Glomerular visceral epithelial cell (primary cell): ENCODE measurements around the gene KIRREL3.
A peak's percentile ranks its signal among the peaks of the same experiment; 100 is the strongest.
"Not testable (repeated sequence)": the region's sequence is repeated elsewhere in the genome, so short reads cannot be mapped to it uniquely, and the experiment has no call there.

Experiments
- DNase-seq: peaks from one replicate; pipeline ENCODE4 v3.0.0-alpha.2; 2016; ENCODE audit errors: extremely low spot score

KIRREL3 gene

GRCh38 chr11:126952533-126952932 is 48.0 kb downstream of the KIRREL3 start:
- not testable (repeated sequence) for DNase-seq

GRCh38 chr11:126951465-126951864 is 49.1 kb downstream of the KIRREL3 start:
- DNase-seq, result no peak

GRCh38 chr11:126949066-126949891 is 51.3 kb downstream of the KIRREL3 start:
- DNase-seq, result peak; percentile 85

DNA sequence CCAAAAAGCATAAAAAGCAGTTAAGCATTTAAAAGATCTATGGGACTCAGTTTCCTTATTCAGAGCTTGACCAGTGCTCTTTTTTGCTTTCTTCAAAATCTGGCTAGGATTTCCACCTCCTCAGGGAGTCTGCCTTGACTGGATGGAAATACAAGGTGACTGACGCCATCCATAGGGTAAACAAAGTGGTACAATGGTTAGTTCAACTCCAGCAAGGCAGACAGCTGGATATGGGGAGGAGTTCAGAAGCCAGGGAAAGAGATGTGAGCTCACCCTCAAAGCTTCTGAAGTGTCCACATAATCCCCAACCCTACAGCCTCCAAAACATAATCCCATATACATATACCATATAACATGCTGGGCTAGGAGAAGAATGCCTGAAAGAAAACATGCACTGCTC is 52.0 kb downstream of the KIRREL3 start:
- DNase-seq, result peak; percentile 54

GRCh38 chr11:126945319-126945718 is 55.3 kb downstream of the KIRREL3 start:
- no peak for DNase-seq

- DNase-seq, result no peak
Observed at GRCh38 chr11:126943316-126943715, 57.3 kb downstream of the KIRREL3 start.

DNA sequence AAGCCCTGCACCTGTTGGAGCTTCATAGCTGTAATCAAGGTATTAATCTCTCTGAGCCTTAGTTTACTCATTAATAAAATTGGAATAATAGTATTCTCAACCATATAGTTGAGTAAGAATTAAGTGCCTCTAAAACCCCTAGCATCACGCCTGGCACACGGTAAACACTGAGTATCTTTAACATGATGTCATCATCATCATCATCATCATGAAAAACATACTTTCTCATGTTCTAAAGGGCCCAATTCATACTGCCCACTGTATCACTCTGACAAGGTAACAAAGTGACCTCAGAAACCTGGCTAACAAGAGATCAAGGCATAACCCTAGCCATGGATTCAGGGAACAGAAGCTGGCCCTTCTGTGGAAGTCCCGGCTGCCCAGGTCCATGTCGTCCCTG is 58.4 kb downstream of the KIRREL3 start:
- DNase-seq, result no peak

GRCh38 chr11:126939552-126939951 is 61.0 kb downstream of the KIRREL3 start:
- no peak for DNase-seq

GRCh38 chr11:126938718-126939117 is 61.9 kb downstream of the KIRREL3 start:
- no peak for DNase-seq

DNA sequence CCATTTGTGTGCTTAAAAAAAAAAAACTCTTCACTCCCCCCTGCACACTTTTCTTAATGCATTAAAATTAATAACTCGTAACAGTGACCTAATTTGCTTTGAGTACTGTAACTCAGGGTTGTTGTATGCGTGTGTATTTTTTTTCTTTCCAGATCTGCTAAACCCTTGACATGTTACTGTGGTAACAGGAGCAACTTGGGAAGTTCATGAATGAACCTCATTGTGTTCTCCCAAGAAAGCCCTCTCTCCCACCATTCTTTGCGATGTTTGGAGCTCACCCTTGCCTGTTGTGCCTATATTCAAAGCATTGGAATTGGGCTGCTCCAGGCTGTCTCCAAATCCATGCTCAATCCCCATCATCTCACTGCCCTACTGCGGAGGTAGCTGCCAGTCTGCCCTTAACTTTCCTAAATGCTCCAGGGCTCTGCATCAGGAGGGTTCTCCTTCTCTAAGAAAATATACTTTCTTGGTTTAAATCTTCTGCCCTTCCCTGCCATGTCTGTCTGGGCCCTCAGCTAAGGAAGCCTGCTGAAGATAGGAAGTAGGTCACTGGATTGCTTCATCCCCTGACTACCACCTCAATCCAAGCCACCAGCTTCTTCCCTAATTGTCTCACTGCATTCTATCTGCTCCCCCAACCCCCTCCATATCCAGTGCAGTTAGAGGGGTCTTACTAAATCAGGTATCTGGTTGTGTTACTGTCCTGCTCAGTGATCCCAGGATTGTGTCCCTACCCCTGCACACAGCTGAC is 70.3 kb downstream of the KIRREL3 start:
- no peak for DNase-seq

DNA sequence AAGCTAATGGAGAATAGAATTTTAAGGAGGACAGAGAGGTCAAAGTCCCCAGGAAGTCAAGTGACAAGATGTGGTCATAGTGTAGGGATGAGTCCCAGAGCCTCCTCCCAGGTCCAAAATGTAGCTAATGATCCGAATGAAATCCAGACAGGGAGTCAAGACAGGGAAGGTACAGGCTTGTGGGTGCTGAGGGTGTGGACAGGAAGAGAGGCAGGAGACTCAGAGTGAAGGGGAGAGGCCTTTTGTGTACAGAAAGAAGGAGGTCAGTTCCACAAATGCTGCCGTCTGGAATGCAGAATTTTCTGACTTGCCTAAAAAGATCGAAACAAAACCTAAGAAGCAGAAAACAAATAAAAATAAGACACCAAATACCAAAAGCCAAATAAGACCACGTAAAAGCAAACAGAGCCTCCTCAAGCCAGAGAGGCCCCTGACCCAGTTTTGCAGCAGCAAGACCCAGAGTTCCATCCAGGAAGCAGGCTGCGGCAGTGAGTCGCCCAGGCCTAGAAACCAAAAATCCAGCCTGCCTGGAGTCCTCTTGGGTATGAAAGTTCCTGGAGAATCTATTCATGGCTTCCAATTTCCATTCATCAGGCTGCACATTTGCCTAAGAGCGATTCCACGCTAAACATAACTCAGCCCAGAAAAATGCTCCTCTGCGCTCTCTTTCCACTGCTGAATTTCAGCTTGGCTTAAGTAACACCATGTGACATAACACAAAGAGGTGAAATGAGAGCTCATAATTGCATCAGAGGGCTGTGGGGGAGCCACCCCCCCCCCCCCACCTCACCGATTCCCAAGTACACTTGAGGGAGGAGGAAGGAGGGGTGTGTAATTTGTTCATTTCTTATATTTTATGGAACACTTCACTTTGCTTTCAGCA is 71.2 kb downstream of the KIRREL3 start:
- no peak for DNase-seq

GRCh38 chr11:126927623-126928022 is 72.9 kb downstream of the KIRREL3 start:
- DNase-seq, result no peak

DNA sequence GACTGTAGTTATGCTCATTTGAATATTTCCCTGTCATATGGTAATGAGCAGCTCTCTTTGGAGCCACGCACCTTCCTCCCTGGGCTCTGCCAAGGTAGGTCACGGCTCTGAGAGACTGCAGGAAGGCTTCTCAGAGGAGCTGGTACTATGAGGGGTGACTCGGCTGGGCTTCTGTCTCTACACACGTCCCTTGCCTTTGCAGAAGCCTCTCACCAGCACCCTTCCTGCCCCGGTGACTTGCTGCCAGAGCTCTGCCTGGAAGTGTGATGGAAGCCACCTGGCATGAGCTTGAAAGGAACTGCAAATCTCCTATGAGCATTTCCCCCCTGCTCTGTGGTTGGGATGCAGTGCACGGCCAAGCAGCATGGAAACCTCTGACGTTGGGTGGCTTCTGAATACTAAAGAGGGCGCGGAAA is 74.2 kb downstream of the KIRREL3 start:
- no peak for DNase-seq

- DNase-seq, result no peak
Observed at GRCh38 chr11:126925321-126926093, 75.1 kb downstream of the KIRREL3 start.

GRCh38 chr11:126924376-126925040 is 76.1 kb downstream of the KIRREL3 start:
- DNase-seq, result peak; percentile 17

DNA sequence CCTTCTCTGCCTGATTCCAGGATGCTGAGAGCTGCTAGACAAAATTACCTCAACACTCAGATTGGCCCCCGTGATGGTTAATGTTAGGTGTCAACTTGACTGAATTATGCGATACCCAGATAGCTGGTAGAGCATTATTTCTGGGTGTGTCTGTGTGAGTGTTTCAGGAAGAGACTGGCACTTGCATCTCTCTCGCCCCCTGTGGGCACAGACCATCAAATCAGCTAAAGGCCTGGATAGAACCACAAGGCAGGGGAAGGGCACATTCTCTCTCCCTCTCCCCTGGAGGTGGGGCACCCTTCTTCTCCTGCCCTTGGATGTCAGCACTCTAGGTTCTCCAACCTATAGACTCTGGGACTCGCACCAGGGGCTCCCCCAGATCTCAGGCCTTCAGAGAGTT is 79.7 kb downstream of the KIRREL3 start:
- no peak for DNase-seq

DNA sequence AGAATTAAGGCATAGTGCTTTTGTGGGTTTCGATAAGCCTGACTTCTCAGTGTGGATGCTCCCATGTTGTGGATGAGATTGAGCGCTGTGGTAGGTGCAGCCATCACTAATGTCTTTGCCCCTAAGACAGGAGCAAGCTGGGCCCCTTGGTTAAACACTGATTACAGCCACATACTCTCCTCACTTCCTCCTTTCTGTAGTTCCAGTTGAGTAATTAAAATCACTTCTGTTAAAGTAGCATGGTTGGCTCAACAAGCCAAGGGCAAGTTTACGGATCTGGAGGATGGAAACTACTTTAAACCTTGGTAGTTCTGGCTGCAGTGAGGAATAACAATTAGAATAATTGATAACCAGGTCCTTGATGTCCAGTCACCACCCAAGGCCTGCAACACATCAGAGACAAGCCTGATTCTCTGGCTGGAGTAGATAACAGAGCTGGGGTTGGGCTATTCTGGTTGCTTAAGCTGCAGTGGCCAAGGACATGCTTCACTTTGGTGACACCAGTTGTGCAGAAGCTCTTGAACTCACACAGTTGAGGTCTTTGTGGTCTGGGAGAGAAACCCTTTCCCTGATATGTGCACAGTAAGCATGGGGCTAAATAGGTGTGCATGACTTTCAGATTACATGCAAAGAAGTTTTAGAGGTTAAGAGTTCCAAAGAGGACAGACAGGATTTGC is 81.3 kb downstream of the KIRREL3 start:
- peak; percentile 12 for DNase-seq

DNA sequence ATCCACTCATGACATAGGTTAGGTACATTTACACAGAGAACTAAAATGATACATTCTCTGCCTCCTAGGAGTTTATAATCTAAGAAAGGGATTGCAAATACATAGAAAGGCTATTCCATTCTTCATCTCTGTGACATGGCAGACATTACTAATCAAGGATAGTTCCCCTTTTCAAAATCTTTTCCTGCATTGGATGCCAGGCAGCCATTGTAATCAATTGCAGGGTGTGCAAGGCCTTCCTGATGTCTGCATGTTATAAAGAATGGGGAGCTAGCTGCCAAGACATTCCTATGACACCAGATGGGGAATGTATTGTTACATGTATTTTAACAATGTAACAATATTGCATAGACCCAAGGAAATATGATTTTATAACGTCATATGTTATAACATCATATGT is 82.0 kb downstream of the KIRREL3 start:
- no peak for DNase-seq

- peak; percentile 93 for DNase-seq
Observed at GRCh38 chr11:126917531-126918204, 82.9 kb downstream of the KIRREL3 start.

DNA sequence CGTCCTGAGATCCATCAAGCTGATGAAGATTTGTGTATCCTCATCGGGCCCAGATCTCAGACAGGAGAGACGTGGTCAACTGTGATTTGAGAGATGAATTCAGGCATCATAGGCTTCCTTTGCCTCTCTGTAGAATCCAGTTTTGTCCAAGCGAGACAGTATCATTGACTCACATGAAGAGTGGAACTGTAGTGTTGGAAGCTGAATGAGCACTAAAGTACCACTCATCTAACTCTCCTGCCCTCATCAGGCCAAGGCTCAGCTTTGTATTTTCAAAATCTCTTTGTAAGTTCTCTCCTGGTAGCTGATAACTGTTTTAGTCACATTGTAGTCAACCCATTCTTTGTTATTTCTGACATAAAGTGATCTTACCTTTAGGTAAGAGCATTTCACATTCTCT is 85.1 kb downstream of the KIRREL3 start:
- no peak for DNase-seq
